H1 (cell line): ENCODE data around the gene NRP2. TPM values are rescaled to one million over a fixed set of nuclear protein-coding genes. Genes with fewer than 3 reads are reported as not detected.

Experiments used
- CTCF ChIA-PET: fragments of 300-600 bp; sonication (Branson Sonifier 250); formaldehyde crosslinking; loops from one replicate; lab custom pipeline; 2021; ENCODE audit not compliant: partially characterized antibody; lab: Charles Lee
- POLR2A ChIA-PET: fragments of 300-600 bp; sonication (Branson Sonifier 250); formaldehyde crosslinking; loops from one replicate; lab custom pipeline; 2021; ENCODE audit warnings: inconsistent platforms; ENCODE audit not compliant: partially characterized antibody; lab: Charles Lee
- DNase-seq, 2 experiments: peaks; one replicate each; pipeline versions ENCODE4 v3.0.0 to v3.0.0-alpha.2; 2010 to 2022; ENCODE audit warnings: low spot score in 2 of 2, low read depth in 1 of 2, mixed read lengths in 1 of 2
- FAIRE-seq: peaks from 2 replicates; lab custom pipeline; 2011; peaks lifted over from hg19 to GRCh38; lab: Jason Lieb, UNC
- H2AFZ ChIP-seq: 2 replicates; pipeline ENCODE4 v1.8.1; 2012; ENCODE audit warnings: low read length, inconsistent platforms
- H2AK5ac ChIP-seq: 2 replicates; pipeline ENCODE4 v1.6.1; 2013; ENCODE audit warnings: low read depth, low read length
- H2BK120ac ChIP-seq: replicated peaks from 2 replicates; pipeline ENCODE3; 2013; ENCODE audit warnings: low read depth, low read length, inconsistent platforms
- H2BK12ac ChIP-seq: 2 replicates; pipeline ENCODE4 v1.6.1; 2013; ENCODE audit warnings: low read depth, low read length
- H2BK15ac ChIP-seq: 2 replicates; pipeline ENCODE4 v1.6.1; 2013; ENCODE audit warnings: low read length
- H2BK20ac ChIP-seq: 2 replicates; pipeline ENCODE4 v1.6.1; 2013; ENCODE audit warnings: low read length
- H2BK5ac ChIP-seq: 2 replicates; pipeline ENCODE4 v1.6.1; 2013; ENCODE audit warnings: low read depth, low read length
- H3K14ac ChIP-seq: 2 replicates; pipeline ENCODE4 v1.6.1; 2013; ENCODE audit warnings: inconsistent platforms; ENCODE audit not compliant: insufficient read length
- H3K18ac ChIP-seq: 2 replicates; pipeline ENCODE4 v1.6.1; 2013; ENCODE audit warnings: low read length; ENCODE audit errors: extremely low read depth
- H3K23ac ChIP-seq: 2 replicates; pipeline ENCODE4 v1.6.1; 2013; ENCODE audit warnings: inconsistent platforms; ENCODE audit not compliant: insufficient read length
- H3K23me2 ChIP-seq: 2 replicates; pipeline ENCODE4 v1.6.1; 2013; ENCODE audit warnings: low read depth, low read length
- H3K27ac ChIP-seq: 2 replicates; pipeline ENCODE4 v1.6.1; 2011; ENCODE audit warnings: low read depth, low read length, inconsistent platforms
- H3K27me3 ChIP-seq, 4 experiments: replicated peaks in 1 of 4; 1 replicate in 1 of 4; 2 replicates in 3 of 4; pipeline versions ENCODE4 v1.6.1 to v1.8.1; 2011 to 2013; ENCODE audit warnings: low read length in 3 of 4, mild to moderate bottlenecking in 3 of 4, inconsistent platforms in 2 of 4, mixed read lengths in 2 of 4, moderate library complexity in 1 of 4; ENCODE audit not compliant: control insufficient read depth in 3 of 4, insufficient read depth in 3 of 4; ENCODE audit errors: extremely low read depth in 1 of 4
- H3K36me3 ChIP-seq, 4 experiments: 2 replicates each; pipeline versions ENCODE4 v1.6.1 to v1.8.1; 2011 to 2013; ENCODE audit warnings: mild to moderate bottlenecking in 4 of 4, low read length in 3 of 4, moderate library complexity in 2 of 4, control low read depth in 1 of 4, inconsistent platforms in 1 of 4; ENCODE audit not compliant: insufficient read depth in 4 of 4, control insufficient read depth in 2 of 4
- H3K4ac ChIP-seq: replicated peaks from 2 replicates; pipeline ENCODE3; 2013; ENCODE audit warnings: low read length, low read depth, mixed read lengths, inconsistent platforms; ENCODE audit not compliant: insufficient read length
- H3K4me1 ChIP-seq, 4 experiments: replicated peaks in 1 of 4; 1 replicate in 1 of 4; 2 replicates in 3 of 4; pipeline versions ENCODE4 v1.6.1 to v1.8.1; 2011 to 2013; ENCODE audit warnings: low read length in 3 of 4, inconsistent platforms in 2 of 4, mixed read lengths in 1 of 4; ENCODE audit not compliant: insufficient read depth in 4 of 4, control insufficient read depth in 3 of 4
- H3K4me2 ChIP-seq, 2 experiments: 2 replicates each; pipeline versions ENCODE4 v1.6.1 to v1.8.1; 2011 to 2013; ENCODE audit warnings: low read depth in 2 of 2, low read length in 2 of 2, control low read depth in 1 of 2, inconsistent platforms in 1 of 2, mild to moderate bottlenecking in 1 of 2; ENCODE audit not compliant: insufficient read depth in 1 of 2
- H3K4me3 ChIP-seq, 4 experiments: fragments of 200-600, 300-600 bp in 1 of 4; sonication (generic), shearing (Covaris generic), sonication (Bioruptor Twin) in 1 of 4; 2 replicates each; pipeline versions ENCODE4 v1.5.1 to v1.8.1; 2011 to 2016; ENCODE audit warnings: low read length in 4 of 4, low read depth in 3 of 4, control low read depth in 2 of 4, inconsistent platforms in 2 of 4, mild to moderate bottlenecking in 2 of 4, mixed read lengths in 1 of 4, moderate library complexity in 1 of 4; ENCODE audit not compliant: insufficient read depth in 2 of 4; ENCODE audit errors: extremely low read depth in 1 of 4
- H3K56ac ChIP-seq: replicated peaks from 2 replicates; pipeline ENCODE3; 2013; ENCODE audit warnings: low read depth, mild to moderate bottlenecking, mixed read lengths, low read length, inconsistent platforms; ENCODE audit not compliant: insufficient read length
- H3K79me1 ChIP-seq: 2 replicates; pipeline ENCODE4 v1.6.1; 2013; ENCODE audit warnings: low read depth, low read length, control low read depth
- H3K79me2 ChIP-seq, 2 experiments: 2 replicates each; pipeline versions ENCODE4 v1.6.1 to v1.8.1; 2012 to 2013; ENCODE audit warnings: low read length in 2 of 2, mild to moderate bottlenecking in 2 of 2, inconsistent platforms in 1 of 2; ENCODE audit not compliant: insufficient read depth in 2 of 2, control insufficient read depth in 1 of 2
- H3K9ac ChIP-seq, 4 experiments: replicated peaks in 1 of 4; 1 replicate in 1 of 4; 2 replicates in 3 of 4; pipeline versions ENCODE4 v1.6.1 to v1.8.1; 2011 to 2013; ENCODE audit warnings: low read depth in 3 of 4, low read length in 3 of 4, control low read depth in 2 of 4, mild to moderate bottlenecking in 2 of 4, moderate library complexity in 2 of 4, inconsistent platforms in 1 of 4; ENCODE audit errors: extremely low read depth in 1 of 4
- H3K9me3 ChIP-seq, 2 experiments: 2 replicates each; pipeline versions ENCODE4 v1.6.1 to v1.8.1; 2012 to 2013; ENCODE audit warnings: mild to moderate bottlenecking in 2 of 2, moderate library complexity in 2 of 2, control low read depth in 1 of 2, inconsistent platforms in 1 of 2, low read depth in 1 of 2, low read length in 1 of 2, mixed read lengths in 1 of 2; ENCODE audit not compliant: insufficient read depth in 2 of 2
- H4K20me1 ChIP-seq, 2 experiments: replicated peaks in 1 of 2; 2 replicates each; pipeline versions ENCODE3 to v1.8.1; 2011 to 2013; ENCODE audit warnings: inconsistent platforms in 2 of 2, low read length in 2 of 2, mild to moderate bottlenecking in 1 of 2; ENCODE audit not compliant: insufficient read depth in 2 of 2, control insufficient read depth in 1 of 2
- H4K5ac ChIP-seq: 2 replicates; pipeline ENCODE4 v1.6.1; 2013; ENCODE audit warnings: low read length, low read depth, mixed read lengths, inconsistent platforms; ENCODE audit not compliant: insufficient read length
- H4K8ac ChIP-seq: 2 replicates; pipeline ENCODE4 v1.8.0; 2013; ENCODE audit warnings: mild to moderate bottlenecking, moderate library complexity, low read length, inconsistent platforms; ENCODE audit not compliant: insufficient read depth; ENCODE audit errors: extremely low read depth
- H4K91ac ChIP-seq: replicated peaks from 2 replicates; pipeline ENCODE3; 2013; ENCODE audit warnings: low read length, mixed read lengths, inconsistent platforms; ENCODE audit not compliant: insufficient read length
- BCL11A ChIP-seq, 2 experiments: IDR thresholded peaks; one replicate each; pipeline ENCODE4 v1.6.1; 2011; ENCODE audit warnings: low read depth in 2 of 2, low read length in 2 of 2, mild to moderate bottlenecking in 2 of 2
- BRCA1 ChIP-seq: IDR thresholded peaks from 2 replicates; pipeline ENCODE4 v1.6.1; 2012; ENCODE audit warnings: low read depth, low read length, improper control_type of control experiment
- GABPA ChIP-seq: IDR thresholded peaks from 2 replicates; pipeline ENCODE4 v1.6.1; 2011; ENCODE audit warnings: mild to moderate bottlenecking, low read length, moderate library complexity, borderline replicate concordance; ENCODE audit not compliant: insufficient read depth
- HDAC6 ChIP-seq: IDR thresholded peaks from one replicate; pipeline ENCODE4 v1.7.1; 2012; ENCODE audit warnings: low read depth, mild to moderate bottlenecking, inconsistent platforms, low read length, moderate library complexity
- JUN ChIP-seq: IDR thresholded peaks from 2 replicates; pipeline ENCODE4 v1.6.1; 2011; ENCODE audit warnings: low read depth, mild to moderate bottlenecking, improper control_type of control experiment, low read length
- NANOG ChIP-seq: IDR thresholded peaks from 2 replicates; pipeline ENCODE4 v1.6.1; 2011; ENCODE audit warnings: low read length, low read depth, mild to moderate bottlenecking, inconsistent platforms; ENCODE audit not compliant: insufficient read depth, poor library complexity, severe bottlenecking
- RNF2 ChIP-seq: fragments of 200-900, 300-1000 bp; sonication (generic); IDR thresholded peaks from 2 replicates; pipeline ENCODE4 v1.7.1; 2016; ENCODE audit warnings: borderline replicate concordance, low read depth, mild to moderate bottlenecking, antibody characterized with exemption, low read length; ENCODE audit not compliant: poor library complexity, severe bottlenecking; ENCODE audit errors: missing control alignments
- TCF12 ChIP-seq: IDR thresholded peaks from 2 replicates; pipeline ENCODE4 v1.6.1; 2011; ENCODE audit warnings: low read depth, mild to moderate bottlenecking, low read length
- ZNF274 ChIP-seq: IDR thresholded peaks from 2 replicates; pipeline ENCODE4 v1.7.0; 2012; ENCODE audit warnings: low read length, borderline replicate concordance; ENCODE audit errors: extremely low read depth
- whole genome bisulfite sequencing, 2 experiments: shearing (Covaris generic) in 1 of 2; methylation state at CpG; one replicate each; pipeline versions ENCODE4 v1.1.6 to v1.1.7; 2013 to 2015; ENCODE audit warnings: low lambda C conversion rate in 2 of 2, mixed read lengths in 2 of 2, inconsistent platforms in 1 of 2, low coverage in 1 of 2, missing lambda C conversion rate in 1 of 2; ENCODE audit not compliant: insufficient replicate concordance in 2 of 2, insufficient coverage in 1 of 2, insufficient read length in 1 of 2; ENCODE audit errors: extremely low coverage in 1 of 2, missing lambda C conversion rate in 1 of 2; 5-methylcytosine and 5-hydroxymethylcytosine counted together
- polyA plus RNA-seq, 7 experiments: library from polyadenylated mRNA; depleted of rRNA in 3 of 7; stranded (reverse) in 5 of 7; unstranded in 2 of 7; fragments of >200 nt in 5 of 7; fragments of 200-250 nt in 2 of 7; gene quantifications; 1 replicate in 5 of 7; 2 replicates in 1 of 7; 4 replicates in 1 of 7; pipeline versions ENCODE4 v1.2.1 to v1.2.3, GENCODE V29; 2011 to 2013; ENCODE audit warnings: missing spikeins in 2 of 7, mixed read lengths in 2 of 7
- total RNA-seq: library from RNA; stranded (reverse); fragmentation: NEBNext Ultra II Directional; extraction: Animal tissue kit (Norgen Biotek cat#: 25700); gene quantifications from 2 replicates; pipeline ENCODE4 v1.2.1, GENCODE V29; 2021
- TF ChIP-seq, protein P1 (sequence below): IDR thresholded peaks from 2 replicates; pipeline ENCODE4 v1.6.1; 2011; ENCODE audit warnings: low read depth, mild to moderate bottlenecking, low read length; ENCODE audit not compliant: insufficient read depth
- TF ChIP-seq, protein P2 (sequence below): IDR thresholded peaks from 2 replicates; pipeline ENCODE4 v1.6.1; 2011; ENCODE audit warnings: low read length, improper control_type of control experiment

Gene NRP2
- total and polyA plus RNA-seq, 2 of the 8 experiments (the other 6 are each of a cell fraction or from before 2014, with no cell fraction given): 32.0 to 37.8 TPM

DNA sequence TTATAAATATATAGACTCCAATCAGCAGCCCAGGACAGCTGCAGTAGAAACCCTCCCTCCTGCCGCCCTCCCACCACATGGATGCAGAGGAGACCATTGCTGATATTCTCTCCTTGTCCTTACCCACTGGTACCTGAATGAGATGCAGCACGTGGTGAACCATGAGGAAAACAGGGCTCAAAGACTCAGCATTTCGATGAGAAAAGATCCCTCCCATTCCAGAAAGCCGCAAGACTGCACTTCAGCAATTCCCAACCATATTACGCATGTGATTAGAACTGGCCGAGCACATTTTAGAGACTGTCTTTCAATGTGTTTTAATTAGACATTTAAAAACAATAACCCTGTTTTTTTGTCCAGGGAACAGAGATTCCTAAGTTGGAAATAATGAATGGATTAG lies 125.5 kb downstream of the NRP2 start:
- WGBS, 2 experiments: 85% methylated on average over 6 of the region's 6 CpGs; no CpG with 5 or more reads in 1 of the 2 experiments
- Histone ChIP-seq H3K27ac (no peak overlapping the region), H4K91ac (no peak overlapping the region), H3K23me2 (no peaks in the 10 kb centered on the region), H4K8ac (no peak overlapping the region), H3K79me1 (no peaks in the 10 kb centered on the region), H3K18ac (no peak overlapping the region), H3K14ac (no peak overlapping the region), H3K4ac (no peak overlapping the region), H3K9me3 (no peaks in the 10 kb centered on the region), H3K23ac (no peak overlapping the region), H4K20me1 (no peaks in the 10 kb centered on the region), H2BK15ac (no peak overlapping the region), H2AK5ac (no peak overlapping the region), H2AFZ (no peak overlapping the region), H3K9ac (no peak overlapping the region), H3K4me2 (no peak overlapping the region), H3K4me3 (no peak overlapping the region), H2BK20ac (no peak overlapping the region), H4K5ac (no peak overlapping the region), H2BK5ac (no peak overlapping the region), H3K56ac (no peak overlapping the region), H3K36me3 (no peaks in the 10 kb centered on the region; a peak in 1 of 8 replicates), H2BK12ac (no peak overlapping the region), H3K79me2 (no peaks in the 10 kb centered on the region), H3K4me1 (peaks cover 0 to 2% (median 0%) of the 10 kb centered on the region in 4 experiments; a peak in 1 of 7 replicates), H2BK120ac (no peak overlapping the region), H3K27me3 (no peaks in the 10 kb centered on the region)
- FAIRE-seq (no peak), DNase-seq (no peak)
- ChIA-PET POLR2A (interaction anchor here (1.1 kb wide), 1 partner anchor 37 kb away, joined by 3 read pairs; no protein-coding TSS in a partner anchor), CTCF (interaction anchor here (0.7 to 6.4 kb wide), 6 partner anchors 15 to 78 kb away, joined by 3 to 38 read pairs (median 3); no protein-coding TSS in a partner anchor)
- TF ChIP-seq BRCA1: no peak
- no peak for TF ChIP-seq BCL11A (IDR thresholded peaks at IDR 0.05; ENCODE audit: low read depth in 2 of 2, low read length in 2 of 2)
- TF ChIP-seq GABPA: no peak
- no peak for TF ChIP-seq JUN
- no peak for TF ChIP-seq ZNF274
- TF ChIP-seq RNF2: no peak
- TF ChIP-seq, protein P1, sequence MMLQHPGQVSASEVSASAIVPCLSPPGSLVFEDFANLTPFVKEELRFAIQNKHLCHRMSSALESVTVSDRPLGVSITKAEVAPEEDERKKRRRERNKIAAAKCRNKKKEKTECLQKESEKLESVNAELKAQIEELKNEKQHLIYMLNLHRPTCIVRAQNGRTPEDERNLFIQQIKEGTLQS: no peak
- no peak for TF ChIP-seq HDAC6
- TF ChIP-seq TCF12: no peak
- no peak for TF ChIP-seq NANOG
- TF ChIP-seq, protein P2, sequence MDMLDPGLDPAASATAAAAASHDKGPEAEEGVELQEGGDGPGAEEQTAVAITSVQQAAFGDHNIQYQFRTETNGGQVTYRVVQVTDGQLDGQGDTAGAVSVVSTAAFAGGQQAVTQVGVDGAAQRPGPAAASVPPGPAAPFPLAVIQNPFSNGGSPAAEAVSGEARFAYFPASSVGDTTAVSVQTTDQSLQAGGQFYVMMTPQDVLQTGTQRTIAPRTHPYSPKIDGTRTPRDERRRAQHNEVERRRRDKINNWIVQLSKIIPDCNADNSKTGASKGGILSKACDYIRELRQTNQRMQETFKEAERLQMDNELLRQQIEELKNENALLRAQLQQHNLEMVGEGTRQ: no peak
